Osteoblast (primary cell): ENCODE results near the gene ABCB7. TPM values are rescaled to one million over a fixed set of nuclear protein-coding genes. Genes with fewer than 3 reads are reported as not detected.

ENCODE experiments used
- DNase-seq: peaks from one replicate; pipeline ENCODE4 v3.0.0; 2011; ENCODE audit warnings: low spot score, mixed read lengths; ENCODE audit not compliant: insufficient read length; ENCODE audit errors: missing footprints
- H2AFZ ChIP-seq: 2 replicates; pipeline ENCODE4 v1.6.0; 2011; ENCODE audit warnings: mild to moderate bottlenecking, low read length
- H3K27ac ChIP-seq: 2 replicates; pipeline ENCODE4 v1.5.1; 2011; ENCODE audit warnings: mild to moderate bottlenecking, low read depth, low read length, moderate library complexity
- H3K27me3 ChIP-seq: 2 replicates; pipeline ENCODE4 v1.6.0; 2012; ENCODE audit warnings: mild to moderate bottlenecking, control low read depth, inconsistent platforms, low read length, moderate library complexity; ENCODE audit not compliant: insufficient read depth
- H3K36me3 ChIP-seq: 2 replicates; pipeline ENCODE4 v1.5.1; 2011; ENCODE audit warnings: mild to moderate bottlenecking, low read length, control low read depth, moderate library complexity; ENCODE audit not compliant: insufficient read depth
- H3K4me1 ChIP-seq: 2 replicates; pipeline ENCODE4 v1.5.1; 2011; ENCODE audit warnings: mild to moderate bottlenecking, low read length, control low read depth, moderate library complexity; ENCODE audit not compliant: insufficient read depth
- H3K4me2 ChIP-seq: 2 replicates; pipeline ENCODE4 v1.6.0; 2011; ENCODE audit warnings: mild to moderate bottlenecking, low read length; ENCODE audit not compliant: insufficient read depth
- H3K4me3 ChIP-seq: fragments of 200-600 bp; sonication (generic); 3 replicates; pipeline ENCODE4 v1.5.1; 2012; ENCODE audit warnings: mild to moderate bottlenecking, low read length, inconsistent platforms; ENCODE audit not compliant: insufficient read depth
- H3K79me2 ChIP-seq: 2 replicates; pipeline ENCODE4 v1.6.0; 2012; ENCODE audit warnings: mild to moderate bottlenecking, low read length, control low read depth, inconsistent platforms; ENCODE audit not compliant: insufficient read depth
- H3K9me3 ChIP-seq: 2 replicates; pipeline ENCODE4 v1.5.1; 2011; ENCODE audit warnings: low read depth, low read length, control low read depth
- H4K20me1 ChIP-seq: 2 replicates; pipeline ENCODE4 v1.6.0; 2012; ENCODE audit warnings: mild to moderate bottlenecking, low read length, control low read depth; ENCODE audit not compliant: insufficient read depth
- CTCF ChIP-seq: IDR thresholded peaks from 2 replicates; pipeline ENCODE4 v1.5.1; 2011; ENCODE audit warnings: mild to moderate bottlenecking, low read depth, low read length, moderate library complexity; ENCODE audit errors: extremely low read depth
- total RNA-seq: library from RNA; depleted of rRNA; stranded (reverse); fragments of >200 nt; gene quantifications from 2 replicates; pipeline ENCODE4 v1.2.3, GENCODE V29; 2012

ABCB7 gene
- total RNA-seq, 1 donor, result 28.2 TPM

DNA sequence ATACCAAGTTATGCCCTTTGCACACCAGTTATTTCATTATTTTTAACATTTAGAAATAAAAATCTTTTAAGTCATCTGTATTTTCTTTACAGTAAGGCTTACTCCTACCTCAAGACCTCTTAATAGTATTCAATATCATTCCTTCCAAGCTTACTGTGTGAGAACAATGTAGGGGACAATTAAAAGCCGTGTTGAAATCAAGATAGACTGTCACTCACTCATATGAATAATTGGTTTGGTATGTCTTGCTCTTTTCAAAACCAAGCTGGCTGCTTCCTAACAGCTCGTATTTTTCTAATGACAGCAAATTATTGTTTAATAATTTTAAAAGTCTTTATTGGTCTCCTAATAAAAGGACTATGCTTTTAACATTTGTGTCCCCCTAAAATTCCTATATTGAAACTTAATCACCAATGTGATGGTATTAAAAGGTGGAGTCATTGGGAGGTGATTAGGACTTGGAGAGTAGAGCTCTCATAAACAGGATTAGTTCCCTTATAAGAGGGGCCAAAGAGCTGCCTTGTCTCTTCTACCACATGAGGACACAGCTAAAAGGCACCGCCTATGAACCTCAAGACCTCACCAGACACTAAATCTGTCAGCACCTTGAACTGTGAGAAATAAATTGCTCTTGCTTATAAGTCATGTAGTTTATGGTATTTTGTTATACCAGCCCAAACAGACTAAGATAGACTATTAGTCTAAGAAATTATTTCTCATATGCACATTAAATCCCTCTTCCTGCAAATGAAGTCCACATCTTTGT is 4.1 kb downstream of the ABCB7 start:
- H3K4me2 ChIP-seq, result no peak overlapping the region
- H3K36me3 ChIP-seq, result no peaks in the 10 kb centered on the region
- H2AFZ ChIP-seq, result no peak overlapping the region
- no peak overlapping the region for H3K4me3 ChIP-seq
- DNase-seq, result no peak
- no peaks in the 10 kb centered on the region for H3K27me3 ChIP-seq
- H3K27ac ChIP-seq, result no peak overlapping the region
- no peaks in the 10 kb centered on the region for H3K4me1 ChIP-seq
- no peaks in the 10 kb centered on the region for H3K9me3 ChIP-seq
- no peaks in the 10 kb centered on the region for H4K20me1 ChIP-seq
- peaks cover 7% of the 10 kb centered on the region for H3K79me2 ChIP-seq
- no peak for TF ChIP-seq CTCF

GRCh38 chrX:75149654-75150053 is 6.4 kb downstream of the ABCB7 start:
- Histone ChIP-seq H3K9me3 (no peaks in the 10 kb centered on the region), H3K27ac (no peak overlapping the region), H2AFZ (no peak overlapping the region), H3K4me3 (no peak overlapping the region), H3K36me3 (no peaks in the 10 kb centered on the region), H3K79me2 (no peaks in the 10 kb centered on the region), H3K4me2 (no peak overlapping the region), H3K27me3 (no peaks in the 10 kb centered on the region), H4K20me1 (no peaks in the 10 kb centered on the region), H3K4me1 (no peaks in the 10 kb centered on the region)
- no peak for DNase-seq
- TF ChIP-seq CTCF, result no peak

DNA sequence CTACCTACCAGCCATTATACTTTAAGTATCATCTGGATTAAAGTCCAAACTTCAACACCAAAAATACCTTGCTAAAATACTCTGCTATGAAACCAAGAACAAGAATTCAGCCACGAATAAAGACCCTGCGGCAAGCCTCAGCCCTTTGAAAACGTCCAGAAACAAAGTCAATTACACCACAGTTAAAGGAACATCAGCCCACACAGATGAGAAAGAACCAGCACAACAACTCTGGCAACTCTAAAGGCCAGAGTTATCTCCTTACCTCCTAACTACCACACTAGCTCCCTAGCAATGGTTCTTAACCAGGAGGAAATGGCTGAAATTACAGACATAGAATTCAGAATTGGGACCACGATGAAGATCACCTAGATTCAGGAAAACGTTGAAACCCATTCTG is 23.4 kb downstream of the ABCB7 start:
- H3K27ac ChIP-seq, result no peak overlapping the region

More for the DNA sequence above, 23.4 kb downstream of the ABCB7 start:
- Histone ChIP-seq H3K4me1 (no peaks in the 10 kb centered on the region), H3K4me3 (no peak overlapping the region), H4K20me1 (no peaks in the 10 kb centered on the region), H3K79me2 (no peaks in the 10 kb centered on the region), H3K36me3 (no peaks in the 10 kb centered on the region), H3K9me3 (no peaks in the 10 kb centered on the region), H3K27me3 (no peaks in the 10 kb centered on the region), H3K4me2 (no peak overlapping the region), H2AFZ (no peak overlapping the region)
- TF ChIP-seq CTCF, result no peak
- DNase-seq, result no peak
